K562 (cell line): ENCODE results near the gene KCNH2. TPM values are rescaled to one million over a fixed set of nuclear protein-coding genes. Genes with fewer than 3 reads are reported as not detected.

Experiments used
- ATAC-seq: fragments of 200-7000 bp; cut with Tn5 transposase; 3 replicates; pipeline ENCODE4 v1.9.1; 2020; ENCODE audit warnings: moderate library complexity
- BruUV-seq: library from RNA; stranded (reverse); fragments of 400-500 nt; replicated peaks from 2 replicates; lab custom pipeline; 2021; lab: Mats Ljungman, UMichigan
- CTCF ChIA-PET: fragments of 300-600 bp; formaldehyde crosslinking; extraction: SDS; loops from one replicate; lab custom pipeline; 2021; ENCODE audit warnings: low intra/inter-chr PET ratio; lab: Yijun Ruan, JAX
- POLR2A ChIA-PET: fragments of 300-600, 350-650 bp; sonication (Branson Sonifier 250); formaldehyde crosslinking; extraction: SDS; loops from one replicate; lab custom pipeline; 2021; ENCODE audit warnings: antibody characterized with exemption, inconsistent platforms; lab: Yijun Ruan, JAX
- DNase-seq, 4 experiments: peaks; one replicate each; pipeline versions ENCODE4 v3.0.0 to v3.0.0-alpha.2; 2011 to 2018; ENCODE audit warnings: low spot score in 3 of 4, mixed read lengths in 3 of 4; ENCODE audit errors: extremely low read depth in 1 of 4
- FAIRE-seq: peaks from 2 replicates; lab custom pipeline; 2011; peaks lifted over from hg19 to GRCh38; lab: Jason Lieb, UNC
- H2AFZ ChIP-seq: 2 replicates; pipeline ENCODE4 v1.6.0; 2011; ENCODE audit warnings: low read depth, low read length, control low read depth, inconsistent platforms
- H3K27ac ChIP-seq: fragments of 200-600 bp; 3 replicates; pipeline ENCODE4 v1.8.0; 2011; ENCODE audit warnings: low read depth, mild to moderate bottlenecking, control low read depth, inconsistent platforms, low read length, moderate library complexity, mixed read lengths; ENCODE audit errors: extremely low read depth
- H3K27me3 ChIP-seq, 2 experiments: fragments of 300-600 bp in 1 of 2; 2 replicates in 1 of 2; 3 replicates in 1 of 2; pipeline versions ENCODE4 v1.6.0 to v1.8.0; 2011; ENCODE audit warnings: inconsistent platforms in 2 of 2, low read length in 2 of 2, mild to moderate bottlenecking in 1 of 2, mixed read lengths in 1 of 2, moderate library complexity in 1 of 2; ENCODE audit not compliant: control insufficient read depth in 2 of 2, insufficient read depth in 2 of 2
- H3K36me3 ChIP-seq: fragments of 300-600 bp; 3 replicates; pipeline ENCODE4 v1.8.0; 2011; ENCODE audit warnings: mild to moderate bottlenecking, low read length, inconsistent platforms; ENCODE audit not compliant: control insufficient read depth, insufficient read depth
- H3K4me1 ChIP-seq, 2 experiments: fragments of 200-600 bp in 1 of 2; replicated peaks in 1 of 2; 2 replicates in 1 of 2; 3 replicates in 1 of 2; pipeline versions ENCODE4 v1.5.1 to v1.8.0; 2011; ENCODE audit warnings: inconsistent platforms in 2 of 2, low read length in 2 of 2, mild to moderate bottlenecking in 1 of 2, mixed read lengths in 1 of 2, moderate library complexity in 1 of 2; ENCODE audit not compliant: control insufficient read depth in 2 of 2, insufficient read depth in 2 of 2
- H3K4me2 ChIP-seq: 2 replicates; pipeline ENCODE4 v1.6.1; 2011; ENCODE audit warnings: low read length, control low read depth, inconsistent platforms, mixed read lengths; ENCODE audit not compliant: insufficient read depth
- H3K4me3 ChIP-seq: fragments of 200-600 bp; sonication (generic), shearing (Covaris generic); 2 replicates; pipeline ENCODE4 v1.5.1; 2016; ENCODE audit warnings: control low read depth, inconsistent platforms
- H3K79me2 ChIP-seq: fragments of 200-600 bp; 3 replicates; pipeline ENCODE4 v1.8.0; 2011; ENCODE audit warnings: low read length, inconsistent platforms; ENCODE audit not compliant: control insufficient read depth, insufficient read depth
- H3K9ac ChIP-seq, 2 experiments: 2 replicates each; pipeline versions ENCODE4 v1.6.0 to v1.6.1; 2011; ENCODE audit warnings: low read depth in 2 of 2, low read length in 2 of 2, control low read depth in 1 of 2, inconsistent platforms in 1 of 2, mild to moderate bottlenecking in 1 of 2, mixed read lengths in 1 of 2; ENCODE audit not compliant: insufficient read depth in 1 of 2
- H3K9me1 ChIP-seq: one replicate; pipeline ENCODE4 v1.6.0; 2011; ENCODE audit warnings: inconsistent platforms, mild to moderate bottlenecking, low read length, moderate library complexity; ENCODE audit not compliant: control insufficient read depth, insufficient read depth
- H3K9me3 ChIP-seq: replicated peaks from 2 replicates; pipeline ENCODE4 v1.5.1; 2011; ENCODE audit warnings: low read depth, low read length, inconsistent platforms; ENCODE audit not compliant: control insufficient read depth, insufficient read depth
- H4K20me1 ChIP-seq: replicated peaks from 2 replicates; pipeline ENCODE4 v1.6.1; 2011; ENCODE audit warnings: low read length, inconsistent platforms, mixed read lengths; ENCODE audit not compliant: control insufficient read depth, insufficient read depth
- CEBPZ ChIP-seq: fragments of 150-350 bp; IDR thresholded peaks from 2 replicates; pipeline ENCODE4 v1.6.1; 2014; ENCODE audit warnings: low read depth, mild to moderate bottlenecking, low read length, borderline replicate concordance
- CTBP1 ChIP-seq: fragments of 450-650 bp; IDR thresholded peaks from 2 replicates; pipeline ENCODE4 v1.6.1; 2016; ENCODE audit warnings: borderline replicate concordance
- FOXA3 ChIP-seq, 2 experiments: fragments of 450-650 bp in 1 of 2; sonication (generic) in 1 of 2; formaldehyde crosslinking; IDR thresholded peaks in 1 of 2; conservative IDR thresholded peaks in 1 of 2; 2 replicates each; pipeline versions ENCODE4 v1.4.0 to v1.8.0; 2020 to 2022; ENCODE audit warnings: mild to moderate bottlenecking in 2 of 2, missing genetic modification reagents in 1 of 2
- MBD1 ChIP-seq: fragments of 250-450 bp; sonication (Bioruptor Pico); IDR thresholded peaks from 2 replicates; pipeline ENCODE4 v1.8.0; 2022; ENCODE audit warnings: inconsistent platforms
- MYBL2 ChIP-seq, 2 experiments: fragments of 450-650 bp in 1 of 2; sonication (generic) in 1 of 2; formaldehyde crosslinking in 1 of 2; IDR thresholded peaks; 2 replicates each; pipeline versions ENCODE4 v1.6.1 to v1.8.1; 2017 to 2022; ENCODE audit warnings: borderline replicate concordance in 1 of 2, inconsistent platforms in 1 of 2, low read depth in 1 of 2, mild to moderate bottlenecking in 1 of 2, missing genetic modification reagents in 1 of 2, moderate library complexity in 1 of 2
- PHB2 ChIP-seq: fragments of 450-650 bp; IDR thresholded peaks from 2 replicates; pipeline ENCODE4 v1.6.1; 2017; ENCODE audit warnings: low read depth
- POLR2AphosphoS2 ChIP-seq: IDR thresholded peaks from 2 replicates; pipeline ENCODE4 v1.6.1; 2012; ENCODE audit warnings: low read length, improper control_type of control experiment
- RBM34 ChIP-seq: fragments of 200-400 bp; formaldehyde crosslinking; IDR thresholded peaks from 2 replicates; pipeline ENCODE4 v1.6.1; 2018; ENCODE audit warnings: low read length, borderline replicate concordance; ENCODE audit not compliant: insufficient read depth
- TAF1 ChIP-seq: IDR thresholded peaks from 2 replicates; pipeline ENCODE4 v1.6.1; 2011; ENCODE audit warnings: mild to moderate bottlenecking, low read length, moderate library complexity; ENCODE audit not compliant: insufficient read depth, control insufficient read depth, severe bottlenecking; ENCODE audit errors: extremely low read depth
- TFAM ChIP-seq: fragments of 250-450 bp; sonication (Bioruptor Pico); conservative IDR thresholded peaks from 2 replicates; pipeline ENCODE4 v1.5.0; 2021; ENCODE audit warnings: mild to moderate bottlenecking, moderate library complexity
- ZNF12 ChIP-seq: sonication (generic); formaldehyde crosslinking; IDR thresholded peaks from 2 replicates; pipeline ENCODE4 v1.4.0; 2020; ENCODE audit warnings: mild to moderate bottlenecking, missing genetic modification reagents
- ZNF395 ChIP-seq: fragments of 200-800 bp; sonication (Bioruptor generic); IDR thresholded peaks from 2 replicates; pipeline ENCODE4 v1.6.1; 2017; ENCODE audit warnings: missing genetic modification characterization, missing compliant biosample characterization
- WGBS: fragments of 100-300 bp; shearing (Covaris generic); methylation state at CpG from one replicate; pipeline ENCODE4 v1.1.6; 2016; ENCODE audit warnings: low coverage, mixed read lengths; ENCODE audit not compliant: insufficient coverage; ENCODE audit errors: missing lambda C conversion rate; 5-methylcytosine and 5-hydroxymethylcytosine counted together
- in situ Hi-C: fragments of 300-500 bp; cut with MboI; formaldehyde crosslinking; loops from 4 replicates; pipeline ENCODE4 v1.15.0; 2018; ENCODE audit warnings: inconsistent platforms, mixed read lengths
- intact Hi-C: fragments of 100-400 bp; cut with micrococcal nuclease; formaldehyde crosslinking; loops from 2 replicates; pipeline ENCODE4 v1.14.2; 2022
- polyA plus RNA-seq, 8 experiments: library from polyadenylated mRNA; depleted of rRNA in 4 of 8; stranded (reverse) in 5 of 8; unstranded in 3 of 8; fragments of >200 nt; fragmentation: Nextera tagmentation in 2 of 8; fragmentation: Illumina TruSeq in 1 of 8; extraction: Ambion mirVana in 2 of 8; extraction: Trizol in 1 of 8; gene quantifications; 2 replicates each; pipeline versions ENCODE4 v1.2.1 to v1.2.3, GENCODE V29; 2011 to 2014; ENCODE audit warnings: inconsistent platforms in 1 of 8, missing spikeins in 1 of 8
- total RNA-seq, 7 experiments: library from RNA; depleted of rRNA in 6 of 7; stranded (reverse); fragments of >200 nt in 6 of 7; fragmentation: Illumina TruSeq in 2 of 7; extraction: Trizol in 2 of 7; gene quantifications; 2 replicates each; pipeline versions ENCODE4 v1.2.1 to v1.2.3, GENCODE V29; 2011 to 2021; ENCODE audit warnings: low replicate concordance in 1 of 7

The KCNH2 gene
- total and polyA plus RNA-seq, 9 of the 15 experiments (the other 6 are each of a cell fraction or from before 2014, with no cell fraction given) = 18.1 to 368 (median 218) TPM

GRCh38 chr7:150986556-150986955, 8.4 kb upstream of the KCNH2 start (continued):
- TF ChIP-seq ZNF12 (CRISPR knock-in tag) (no peak), CTBP1 (no peak), TFAM (CRISPR knock-in tag) (no peak)

- peak; percentile 83 for ATAC-seq
- no peaks in the 10 kb centered on the region for H3K36me3 ChIP-seq
- peak; percentile 59 to 89 (median 72) for DNase-seq
- BruUV-seq = no TSS peak
- H2AFZ ChIP-seq = peak overlapping the region; percentile 58; the same call in 1 of the 2 replicates
- no peaks in the 10 kb centered on the region for H3K9me3 ChIP-seq
- 10% methylated on average over 16 of the region's 16 CpGs for WGBS
- CTCF ChIA-PET = interaction anchor here (0.7 to 2.5 kb wide), 6 partner anchors 22 to 1171 kb away, joined by 3 to 16 read pairs (median 4); no protein-coding TSS in a partner anchor
- H3K9me1 ChIP-seq = peaks cover 3% of the 10 kb centered on the region
- peak; percentile 88 for FAIRE-seq
- H3K4me2 ChIP-seq = no peak overlapping the region; the same call in 1 of the 2 replicates
- POLR2A ChIA-PET = interaction anchor here (0.6 to 1.1 kb wide), 11 partner anchors 9 to 193 kb away, joined by 3 to 6 read pairs (median 5); no protein-coding TSS in a partner anchor
- peaks cover 10 to 14% of the 10 kb centered on the region in 2 experiments; a peak in 3 of 5 replicates for H3K27me3 ChIP-seq
- no peaks in the 10 kb centered on the region for H4K20me1 ChIP-seq
- peaks cover 13 to 28% of the 10 kb centered on the region in 2 experiments; a peak in 4 of 5 replicates for H3K4me1 ChIP-seq
- in situ Hi-C loops = loop anchor here (5.0 kb wide), 2 partner anchors 89 to 199 kb away; no protein-coding TSS in a partner anchor
- peak overlapping the region in 1 of 2 experiments; percentile 38; a peak in 1 of 4 replicates for H3K9ac ChIP-seq
- intact Hi-C loops = loop anchor here (1.0 to 5.0 kb wide), 3 partner anchors 23 to 181 kb away; partner anchors contain the start of gene GBX1
- H3K4me3 ChIP-seq = no peak overlapping the region
- H3K27ac ChIP-seq = no peak overlapping the region
- no peaks in the 10 kb centered on the region for H3K79me2 ChIP-seq
- TF ChIP-seq TAF1 (no peak), PHB2 (no peak), CEBPZ (0 out of 2 replicates have a peak, but pooled peaks have one; percentile 12), FOXA3 (CRISPR knock-in tag; conservative IDR thresholded peaks at IDR 0.05 in 1 of 2, IDR thresholded peaks at IDR 0.05 in 1 of 2) (no peak), RBM34 (no peak), POLR2AphosphoS2 (no peak), MYBL2 (IDR thresholded peaks at IDR 0.05; ENCODE audit: low read depth) (no peak), MYBL2 (CRISPR knock-in tag; IDR thresholded peaks at IDR 0.05; ENCODE audit: borderline replicate concordance) (no peak), ZNF395 (CRISPR knock-in tag) (no peak), MBD1 (CRISPR knock-in tag) (no peak)
Observed at GRCh38 chr7:150986099-150986512, 8.0 kb upstream of the KCNH2 start.
